ENCODE data around the gene REEP2. TPM values are rescaled to one million over a fixed set of nuclear protein-coding genes. Genes with fewer than 3 reads are reported as not detected.

Gene REEP2
- total RNA-seq, 1 experiment from 2014 or later = 49.0 TPM

GRCh38 chr5:138461343-138462125 is 22.7 kb downstream of the REEP2 start:
- no peak overlapping the region for H3K23ac ChIP-seq (ENCODE audit: insufficient read length, low read depth, low read length)
- WGBS (ENCODE audit: extremely low coverage, insufficient read length, low lambda C conversion rate) = no CpG with 5 or more reads among the region's 11 CpGs
- no peak overlapping the region for H4K5ac ChIP-seq (ENCODE audit: insufficient read length, low read depth, low read length)
- peaks cover 18 to 22% of the 10 kb centered on the region in 2 experiments for H3K4me1 Mint-ChIP-seq
- peaks cover 1 to 3% (median 2%) of the 10 kb centered on the region in 3 experiments; a peak in 6 of 7 replicates for H3K36me3 Mint-ChIP-seq (ENCODE audit: insufficient read depth in 1 of 3, low read depth in 3 of 3)
- no peak overlapping the region for H3K27ac ChIP-seq (ENCODE audit: insufficient read length, low read depth, low read length)
- H4K20me1 ChIP-seq (ENCODE audit: control insufficient read depth, insufficient read depth, insufficient read length) = no peaks in the 10 kb centered on the region
- H2AK5ac ChIP-seq (ENCODE audit: insufficient read length, low read length) = no peak overlapping the region
- H3K9me3 Mint-ChIP-seq = peaks cover 0 to under 1% of the 10 kb centered on the region in 2 experiments; a peak in 2 of 5 replicates
- H3K79me2 ChIP-seq (ENCODE audit: insufficient read depth, low read length) = no peaks in the 10 kb centered on the region
- no peaks in the 10 kb centered on the region for H3K27me3 ChIP-seq (ENCODE audit: insufficient read depth, low read length)
- H3K4me1 ChIP-seq (ENCODE audit: insufficient read depth, low read length) = no peaks in the 10 kb centered on the region
- H3K18ac ChIP-seq (ENCODE audit: insufficient read length, low read depth, low read length) = no peak overlapping the region
- no peak overlapping the region for H2BK20ac ChIP-seq (ENCODE audit: low read depth, low read length, poor library complexity, severe bottlenecking)
- H3T11ph ChIP-seq (ENCODE audit: low read length) = no peak overlapping the region
- no peak overlapping the region for H2AFZ ChIP-seq (ENCODE audit: low read length)
- peaks cover 4% of the 10 kb centered on the region; the same call in 1 of the 2 replicates for H3K27me3 Mint-ChIP-seq (ENCODE audit: low read depth)
- H3K9me3 ChIP-seq (ENCODE audit: control insufficient read depth, low read depth, low read length) = no peaks in the 10 kb centered on the region
- H3K9ac ChIP-seq (ENCODE audit: extremely low read depth, insufficient read length, low read length) = no peak overlapping the region
- H3K79me1 ChIP-seq (ENCODE audit: insufficient read depth, low read depth, low read length, poor library complexity, severe bottlenecking) = no peaks in the 10 kb centered on the region
- no peak overlapping the region for H2BK120ac ChIP-seq (ENCODE audit: low read depth, low read length, poor library complexity, severe bottlenecking)
- no peak overlapping the region for H4K8ac ChIP-seq (replicated peaks; ENCODE audit: insufficient read length, low read depth, low read length)
- no peak overlapping the region for H3K4ac ChIP-seq (ENCODE audit: low read depth, low read length)
- no peak overlapping the region for H3K4me2 ChIP-seq (ENCODE audit: insufficient read depth, insufficient read length, low read length)
- H2BK15ac ChIP-seq (ENCODE audit: low read depth, low read length) = no peak overlapping the region
- H2BK5ac ChIP-seq (ENCODE audit: insufficient read length, low read length) = no peak overlapping the region
- no peak overlapping the region for H3K14ac ChIP-seq (ENCODE audit: insufficient read depth, low read length)
- no peak overlapping the region for H3K56ac ChIP-seq (ENCODE audit: insufficient read length, low read depth, low read length)
- no peak overlapping the region for H4K91ac ChIP-seq (ENCODE audit: insufficient read length, low read depth, low read length)
- H2BK12ac ChIP-seq (ENCODE audit: insufficient read length, low read depth, low read length) = no peak overlapping the region
- DNase-seq = no peak
- no peak overlapping the region for H3K4me3 Mint-ChIP-seq
- no peak overlapping the region for H3K27ac Mint-ChIP-seq
- TF ChIP-seq CTCF (conservative IDR thresholded peaks at IDR 0.05) = no peak
- H3K23me2 ChIP-seq (ENCODE audit: insufficient read length, low read depth, low read length, poor library complexity, severe bottlenecking) = peaks cover 20% of the 10 kb centered on the region

Measured in H9 (cell line).